ENCODE data around the gene BASP1. TPM values are rescaled to one million over a fixed set of nuclear protein-coding genes. Genes with fewer than 3 reads are reported as not detected.

BASP1 gene
- total and polyA plus RNA-seq, 10 of the 15 experiments (the other 5 are each of a cell fraction or from before 2014, with no cell fraction given), result 27.3 to 190 (median 102) TPM

GRCh38 chr5:17278931-17279330, 61.5 kb downstream of the BASP1 start:
- H4K20me1 ChIP-seq (ENCODE audit: control insufficient read depth, insufficient read depth), result no peaks in the 10 kb centered on the region
- no peak overlapping the region for H3K27ac ChIP-seq (ENCODE audit: control insufficient read depth, insufficient read depth)
- peaks cover 33% of the 10 kb centered on the region for H3K4me1 ChIP-seq (ENCODE audit: control insufficient read depth, insufficient read depth, low read length)
- intact Hi-C loops (cut with micrococcal nuclease; ENCODE audit: unreplicated experiment), result loop anchor here (1.0 to 2.0 kb wide), 2 partner anchors 38 to 60 kb away; no protein-coding TSS in a partner anchor
- ChIA-PET POLR2A (interaction anchor here (0.9 to 5.5 kb wide), 3 partner anchors 13 to 54 kb away, joined by 3 to 28 read pairs (median 6); no protein-coding TSS in a partner anchor), SMC1A (ENCODE audit: uncharacterized antibody, unreplicated experiment) (interaction anchor here (0.7 to 5.0 kb wide), 17 partner anchors 10 to 62 kb away, joined by 3 to 27 read pairs (median 8); partner anchors contain the start of gene BASP1), RAD21 (ENCODE audit: unreplicated experiment) (interaction anchor here (1.0 to 6.9 kb wide), 9 partner anchors 9 to 63 kb away, joined by 3 to 53 read pairs (median 10); partner anchors contain the start of gene BASP1), CTCF (interaction anchor here (0.8 to 1.8 kb wide), 5 partner anchors 44 to 63 kb away, joined by 3 to 5 read pairs (median 4); no protein-coding TSS in a partner anchor)
- H2AFZ ChIP-seq (ENCODE audit: control insufficient read depth, low read depth, low read length), result no peak overlapping the region
- H3K4me3 ChIP-seq, result no peak overlapping the region
- DNase-seq (ENCODE audit: low read depth, low spot score) (no peak), FAIRE-seq (no peak), ATAC-seq (no peak)
- 76% methylated on average over 7 of the region's 7 CpGs for WGBS (ENCODE audit: insufficient coverage, insufficient replicate concordance, low lambda C conversion rate, missing lambda C conversion rate)
- in situ Hi-C loops (cut with MboI), result no loop called here
- no TSS peak for BruUV-seq (replicated peaks)
- TF ChIP-seq BACH1 (IDR thresholded peaks at IDR 0.05; ENCODE audit: borderline replicate concordance) (no peak), EGR1 (IDR thresholded peaks at IDR 0.05; ENCODE audit: borderline replicate concordance in 1 of 2, low read depth in 2 of 2, low read length in 2 of 2) (no peak), RBBP5 (conservative IDR thresholded peaks at IDR 0.05) (no peak), BMI1 (IDR thresholded peaks at IDR 0.05; ENCODE audit: borderline replicate concordance) (no peak), SUZ12 (IDR thresholded peaks at IDR 0.05; ENCODE audit: unreplicated experiment) (no peak), ZBTB4 (CRISPR knock-in tag; IDR thresholded peaks at IDR 0.05) (no peak), ESRRA (IDR thresholded peaks at IDR 0.05; ENCODE audit: low read length) (no peak)
- no peak overlapping the region for H3K9ac ChIP-seq (ENCODE audit: control insufficient read depth, insufficient read depth, low read length)
- H3K36me3 ChIP-seq (ENCODE audit: control insufficient read depth in 2 of 2, insufficient read depth in 2 of 2, low read length in 1 of 2), result peaks cover 0 to 8% of the 10 kb centered on the region in 2 experiments; a peak in 3 of 4 replicates
- H3K79me2 ChIP-seq (ENCODE audit: control insufficient read depth, insufficient read depth, low read length), result no peaks in the 10 kb centered on the region; the same call in 1 of the 2 replicates
- H3K4me2 ChIP-seq (ENCODE audit: control insufficient read depth, insufficient read depth), result no peak overlapping the region
- no peaks in the 10 kb centered on the region for H3K27me3 ChIP-seq (replicated peaks in 1 of 2; ENCODE audit: control insufficient read depth in 2 of 2, insufficient read depth in 2 of 2, low read length in 1 of 2)
- no peaks in the 10 kb centered on the region; the same call in 2 of the 3 replicates for H3K9me3 ChIP-seq (replicated peaks; ENCODE audit: control insufficient read depth, insufficient read depth, low read length)
